Measurements from ENCODE around the gene CENPB. TPM values are rescaled to one million over a fixed set of nuclear protein-coding genes. Genes with fewer than 3 reads are reported as not detected.
A peak's percentile ranks its signal among the peaks of the same experiment; 100 is the strongest.

The CENPB gene
- total RNA-seq, 2 donors from 2014 or later: 43.0 to 50.7 TPM

GRCh38 chr20:3768342-3769130, 18.0 kb downstream of the CENPB start:
- Mint-ChIP-seq H3K9me3 (no peaks in the 10 kb centered on the region), H3K27me3 (ENCODE audit: insufficient read depth) (peaks cover 27% of the 10 kb centered on the region), H3K4me3 (peak overlapping the region; percentile 71), H3K27ac (peak overlapping the region; percentile 89), H3K36me3 (ENCODE audit: low read depth) (no peaks in the 10 kb centered on the region), H3K4me1 (peaks cover 3% of the 10 kb centered on the region)
- H3K27me3 ChIP-seq (ENCODE audit: control insufficient read depth, insufficient read depth, low read length, poor library complexity, severe bottlenecking): no peaks in the 10 kb centered on the region
- peak overlapping the region; percentile 100 for H3K27ac ChIP-seq (ENCODE audit: low read depth, low read length)
- peak; percentile 93 for DNase-seq
- peak overlapping the region; percentile 80 for H3K9ac ChIP-seq (ENCODE audit: extremely low read depth, low read length, poor library complexity, severe bottlenecking)
- H3K4me3 ChIP-seq (ENCODE audit: low read length): peak overlapping the region; percentile 88
- H3K9me3 ChIP-seq (ENCODE audit: control insufficient read depth, low read length): no peaks in the 10 kb centered on the region
- WGBS, 2 experiments (ENCODE audit: insufficient coverage in 1 of 2, insufficient read length in 1 of 2): 1 to 2% methylated on average over 23 to 51 of the region's 51 CpGs
- H3K36me3 ChIP-seq (ENCODE audit: control insufficient read depth, insufficient read depth, low read length): no peaks in the 10 kb centered on the region
- H3K4me1 ChIP-seq (ENCODE audit: control insufficient read depth, insufficient read depth, low read length): no peaks in the 10 kb centered on the region
- TF ChIP-seq CTCF (conservative IDR thresholded peaks at IDR 0.05): peak; percentile 80

GRCh38 chr20:3767427-3768341, 18.9 kb downstream of the CENPB start, which contains the start of gene ADISSP:
TSS of gene ADISSP (minus strand) at chr20:3767753. CDS start at chr20:3760100, 7,653 bp downstream.
- TF ChIP-seq CTCF (conservative IDR thresholded peaks at IDR 0.05): no peak
- H3K36me3 ChIP-seq (ENCODE audit: control insufficient read depth, insufficient read depth, low read length): no peaks in the 10 kb centered on the region
- no peaks in the 10 kb centered on the region for H3K4me1 ChIP-seq (ENCODE audit: control insufficient read depth, insufficient read depth, low read length)
- 0% methylated on average over 20 to 80 of the region's 80 CpGs for WGBS, 2 experiments (ENCODE audit: insufficient coverage in 1 of 2, insufficient read length in 1 of 2)
- Mint-ChIP-seq H3K4me3 (peak within 1 kb of the TSS; percentile 71), H3K27me3 (ENCODE audit: insufficient read depth) (peaks cover 24% of the 10 kb centered on the region), H3K9me3 (no peaks in the 10 kb centered on the region), H3K36me3 (ENCODE audit: low read depth) (no peaks in the 10 kb centered on the region), H3K27ac (peak within 1 kb of the TSS; percentile 89), H3K4me1 (peaks cover 3% of the 10 kb centered on the region)
- no peaks in the 10 kb centered on the region for H3K9me3 ChIP-seq (ENCODE audit: control insufficient read depth, low read length)
- H3K4me3 ChIP-seq (ENCODE audit: low read length): peak within 1 kb of the TSS; percentile 88
- peak within 1 kb of the TSS; percentile 80 for H3K9ac ChIP-seq (ENCODE audit: extremely low read depth, low read length, poor library complexity, severe bottlenecking)
- peak within 1 kb of the TSS; percentile 100 for H3K27ac ChIP-seq (ENCODE audit: low read depth, low read length)
- no peaks in the 10 kb centered on the region for H3K27me3 ChIP-seq (ENCODE audit: control insufficient read depth, insufficient read depth, low read length, poor library complexity, severe bottlenecking)
- DNase-seq: peak; percentile 99

- H3K27me3 Mint-ChIP-seq (ENCODE audit: insufficient read depth): peaks cover 20% of the 10 kb centered on the region
- Histone ChIP-seq H3K4me1 (ENCODE audit: control insufficient read depth, insufficient read depth, low read length) (no peaks in the 10 kb centered on the region), H3K4me3 (ENCODE audit: low read length) (peak overlapping the region; percentile 88), H3K9ac (ENCODE audit: extremely low read depth, low read length, poor library complexity, severe bottlenecking) (peak overlapping the region; percentile 38), H3K9me3 (ENCODE audit: control insufficient read depth, low read length) (no peaks in the 10 kb centered on the region), H3K27me3 (ENCODE audit: control insufficient read depth, insufficient read depth, low read length, poor library complexity, severe bottlenecking) (no peaks in the 10 kb centered on the region), H3K36me3 (ENCODE audit: control insufficient read depth, insufficient read depth, low read length) (no peaks in the 10 kb centered on the region), H3K27ac (ENCODE audit: low read depth, low read length) (no peak overlapping the region)
- peak overlapping the region; percentile 71 for H3K4me3 Mint-ChIP-seq
- DNase-seq: no peak
- 2% methylated on average over 21 of the region's 21 CpGs; no CpG with 5 or more reads in 1 of the 2 experiments for WGBS, 2 experiments (ENCODE audit: insufficient coverage in 1 of 2, insufficient read length in 1 of 2)
- H3K27ac Mint-ChIP-seq: peak overlapping the region; percentile 48
- TF ChIP-seq CTCF (conservative IDR thresholded peaks at IDR 0.05): no peak
- H3K4me1 Mint-ChIP-seq: peaks cover 3% of the 10 kb centered on the region
- no peaks in the 10 kb centered on the region for H3K9me3 Mint-ChIP-seq
- H3K36me3 Mint-ChIP-seq (ENCODE audit: low read depth): no peaks in the 10 kb centered on the region
These were observed 19.5 kb downstream of the CENPB start for GRCh38 chr20:3767110-3767426.
